GM21526 (cell line): Measurements from ENCODE around the gene SPINK4.
A peak's percentile ranks its signal among the peaks of the same experiment; 100 is the strongest.

Experiments
- ATAC-seq: cut with Tn5 transposase; IDR thresholded peaks from one replicate; pipeline ENCODE4 v1.9.1; 2021; ENCODE audit warnings: moderate library complexity; ENCODE audit not compliant: unreplicated experiment, low FRiP score

The SPINK4 gene, protein sequence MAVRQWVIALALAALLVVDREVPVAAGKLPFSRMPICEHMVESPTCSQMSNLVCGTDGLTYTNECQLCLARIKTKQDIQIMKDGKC

DNA sequence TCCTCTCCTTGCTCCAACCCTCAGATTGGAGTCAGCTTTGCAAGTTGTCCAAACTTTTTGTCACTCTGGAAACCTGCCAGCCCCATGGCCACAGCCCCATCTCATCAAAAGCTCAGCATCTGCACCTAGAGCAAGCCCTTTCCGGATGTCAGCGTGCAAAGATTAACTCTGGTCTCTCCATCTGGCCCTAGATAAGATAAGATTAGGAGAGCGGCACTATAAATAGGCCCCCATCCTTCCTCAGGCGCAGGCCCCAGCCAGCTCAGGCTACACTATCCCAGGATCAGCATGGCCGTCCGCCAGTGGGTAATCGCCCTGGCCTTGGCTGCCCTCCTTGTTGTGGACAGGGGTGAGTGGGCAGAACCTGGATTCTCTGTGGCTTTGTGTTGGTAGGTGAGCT is at the start of gene SPINK4:
Gene SPINK4, plus strand, starts transcription at position 247 of the 400 bp plus-strand sequence. Its CDS starts 42 bp downstream, at position 289.
- ATAC-seq = no peak

DNA sequence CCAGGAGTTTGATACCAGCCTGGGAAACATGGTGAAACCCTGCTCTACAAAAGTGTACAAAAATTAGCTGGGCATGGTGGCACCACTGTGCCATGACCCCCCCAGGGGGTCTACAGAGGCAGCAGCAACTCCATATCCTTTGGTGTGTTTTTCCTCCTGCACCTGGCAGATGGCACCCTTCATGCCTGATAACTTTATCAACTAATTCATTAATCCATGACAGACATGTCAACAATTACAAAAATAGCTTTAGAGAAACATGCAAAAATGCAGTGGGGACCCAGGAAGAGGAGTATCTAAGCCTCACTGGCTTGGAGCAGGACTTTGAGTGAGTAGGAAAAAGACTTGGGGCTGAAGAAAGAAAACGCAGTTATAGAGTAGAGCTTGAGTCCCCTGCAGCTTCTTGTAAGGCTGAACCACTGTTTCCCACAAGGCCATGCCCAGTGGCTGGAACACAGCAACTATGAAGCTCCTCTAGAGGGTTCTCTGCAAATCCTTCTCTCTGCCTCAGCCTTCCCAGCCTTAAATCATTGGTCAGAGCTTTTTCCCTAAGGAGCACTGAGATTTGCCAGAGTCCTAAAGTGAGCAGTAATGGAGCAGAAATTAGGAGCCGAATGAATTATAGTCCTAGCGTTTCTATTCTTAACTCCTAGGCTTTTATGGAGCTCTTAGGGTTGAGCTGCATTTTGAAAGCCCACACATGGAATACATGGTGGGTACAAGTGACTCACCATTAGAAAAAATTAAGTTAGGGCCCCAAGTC is 47.3 kb upstream of the SPINK4 start:
- ATAC-seq = no peak

DNA sequence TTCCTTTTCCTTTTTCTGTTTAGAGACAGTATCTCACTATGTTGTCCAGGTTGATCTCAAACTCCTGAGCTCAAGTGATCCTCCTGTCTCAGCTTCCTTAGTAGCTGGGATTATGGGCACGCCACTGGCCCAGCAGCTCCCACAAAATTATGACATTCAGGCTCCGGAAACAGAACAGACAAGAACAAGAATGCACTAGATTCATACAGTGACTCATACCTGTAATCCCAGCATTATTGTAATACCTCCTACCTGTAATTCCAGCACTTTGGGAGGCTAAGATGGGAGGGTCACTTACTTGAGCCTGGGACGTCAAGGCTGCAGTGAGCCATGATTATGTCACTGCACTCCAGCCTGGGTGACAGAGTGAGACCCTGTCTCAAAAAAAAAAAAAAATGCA is 46.1 kb upstream of the SPINK4 start:
- ATAC-seq = no peak

DNA sequence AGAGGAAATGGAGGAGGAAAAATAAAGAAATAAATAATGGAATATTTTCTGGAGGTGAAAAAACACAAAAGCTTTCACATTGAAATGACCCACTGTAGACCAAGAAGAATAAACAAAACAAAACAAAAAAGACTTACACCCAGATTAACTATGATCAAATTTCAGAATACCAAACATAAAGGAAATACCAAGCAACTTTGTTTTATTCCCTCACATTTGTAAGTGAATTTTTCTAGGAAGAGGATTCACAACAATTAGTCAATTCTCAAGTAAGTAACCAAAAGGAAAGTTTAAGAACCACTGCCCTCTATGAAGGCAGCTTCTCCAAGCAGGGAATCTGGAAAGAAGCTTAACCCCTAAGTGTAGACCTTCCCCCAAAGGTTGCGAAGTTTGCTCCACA is 43.2 kb upstream of the SPINK4 start:
- ATAC-seq = no peak

DNA sequence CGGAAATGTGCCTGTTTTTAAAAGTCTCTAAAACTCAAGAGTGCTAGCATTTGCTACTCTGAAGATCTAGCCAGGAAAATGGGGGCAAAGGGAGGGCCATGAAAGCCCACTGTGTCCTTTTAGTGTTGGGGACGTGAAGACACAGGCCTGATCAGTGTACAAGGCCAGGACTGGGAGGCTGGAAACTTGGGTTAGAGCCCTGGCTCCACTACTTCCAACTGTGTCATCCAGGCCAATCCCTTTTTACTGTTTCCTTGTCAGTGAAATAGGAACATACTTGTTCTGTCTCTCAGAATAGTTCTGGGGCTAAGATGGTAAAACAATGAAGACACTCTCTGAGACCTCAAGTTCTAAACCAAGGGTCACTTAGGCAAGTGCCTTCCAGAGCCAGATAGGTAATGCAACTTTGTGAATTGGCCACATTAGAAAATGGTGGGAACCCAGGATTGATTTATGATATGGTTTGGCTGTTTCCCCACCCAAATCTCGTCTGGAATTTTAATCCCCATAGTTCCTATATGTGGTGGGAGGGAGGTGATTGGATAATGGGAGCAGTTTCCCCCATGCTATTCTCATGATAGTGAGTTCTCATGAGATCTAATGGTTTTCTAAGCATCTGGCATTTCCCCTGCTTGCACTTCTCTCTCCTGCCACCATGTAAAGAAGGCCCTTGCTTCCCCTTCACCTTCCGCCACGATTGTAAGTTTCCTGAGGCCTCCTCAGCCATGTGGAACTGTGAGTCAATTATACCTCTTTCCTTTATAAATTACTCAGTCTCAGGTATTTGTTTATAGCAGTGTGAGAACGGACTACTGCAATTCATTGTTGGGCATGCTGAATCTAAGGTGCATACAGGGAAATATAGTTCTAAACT is 42.5 kb upstream of the SPINK4 start:
- ATAC-seq = no peak

DNA sequence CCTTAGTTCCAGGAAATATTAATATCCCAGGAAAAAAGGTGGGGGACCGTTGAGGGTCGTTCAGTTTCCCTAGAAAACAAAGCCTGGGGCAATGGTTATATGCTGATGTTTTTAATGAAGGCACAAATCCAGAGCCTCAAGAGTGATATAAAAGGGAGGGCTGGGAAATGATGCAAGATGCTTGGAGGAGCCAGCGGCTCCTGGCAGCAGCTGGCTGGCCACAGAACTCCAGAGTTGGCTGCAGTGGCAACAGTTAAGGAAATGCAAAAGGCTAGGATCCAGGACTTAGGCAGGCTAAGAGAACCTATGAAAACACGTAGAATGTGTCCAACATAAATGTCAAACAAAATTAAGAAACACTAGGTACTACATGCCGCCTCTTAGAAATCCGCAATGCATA is 41.8 kb upstream of the SPINK4 start:
- no peak for ATAC-seq

DNA sequence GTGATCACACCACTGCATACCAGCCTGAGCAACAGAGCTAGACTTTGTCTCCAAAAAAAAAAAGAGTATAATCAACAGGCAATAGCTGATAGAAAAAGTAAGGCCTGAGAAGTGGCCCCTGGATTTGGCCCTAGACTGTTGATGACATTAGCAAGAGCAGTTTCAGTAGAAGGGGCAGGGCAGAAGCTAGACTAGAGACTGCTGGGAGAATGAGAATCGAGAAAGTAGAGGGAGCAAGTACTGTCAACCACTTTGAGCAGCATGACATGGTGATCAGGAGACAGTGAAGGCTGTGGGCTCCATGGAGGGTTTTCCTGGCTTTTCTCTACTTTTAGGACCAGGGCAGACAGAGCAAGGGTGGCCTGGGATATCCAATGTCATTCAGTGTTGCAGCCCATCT is 37.9 kb upstream of the SPINK4 start:
- peak; percentile 65 for ATAC-seq

DNA sequence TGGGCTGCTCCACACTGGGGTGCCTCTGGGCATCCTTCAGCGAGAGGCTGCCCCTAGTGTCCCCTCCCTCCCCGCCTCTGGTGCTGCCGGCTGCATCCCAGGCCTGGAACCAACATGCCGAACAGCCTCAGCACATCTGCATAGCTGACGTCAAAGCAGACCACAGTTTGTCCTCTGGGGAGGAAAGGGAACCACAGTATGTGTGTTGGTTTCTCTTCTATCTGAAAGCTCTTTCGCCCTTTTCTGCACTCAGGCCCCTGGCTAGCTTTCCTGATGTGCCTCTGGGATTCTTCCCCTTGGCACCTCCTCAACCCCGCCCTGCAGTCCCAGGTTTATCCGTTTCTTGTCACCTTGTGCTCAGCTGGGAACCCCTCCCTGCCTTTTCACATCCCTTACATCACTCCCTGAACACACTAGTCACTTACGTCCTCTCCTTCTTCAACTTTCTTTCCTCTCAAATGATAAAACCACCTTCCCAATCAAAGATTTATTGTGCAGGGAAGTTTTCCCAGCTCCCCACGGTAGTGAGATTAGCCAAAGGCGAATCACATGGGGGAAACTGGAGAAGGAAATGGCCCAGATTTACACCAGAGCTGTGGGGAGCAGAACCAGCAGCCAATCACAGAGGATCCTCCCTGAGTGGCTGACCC is 37.3 kb upstream of the SPINK4 start:
- ATAC-seq = peak; percentile 97

DNA sequence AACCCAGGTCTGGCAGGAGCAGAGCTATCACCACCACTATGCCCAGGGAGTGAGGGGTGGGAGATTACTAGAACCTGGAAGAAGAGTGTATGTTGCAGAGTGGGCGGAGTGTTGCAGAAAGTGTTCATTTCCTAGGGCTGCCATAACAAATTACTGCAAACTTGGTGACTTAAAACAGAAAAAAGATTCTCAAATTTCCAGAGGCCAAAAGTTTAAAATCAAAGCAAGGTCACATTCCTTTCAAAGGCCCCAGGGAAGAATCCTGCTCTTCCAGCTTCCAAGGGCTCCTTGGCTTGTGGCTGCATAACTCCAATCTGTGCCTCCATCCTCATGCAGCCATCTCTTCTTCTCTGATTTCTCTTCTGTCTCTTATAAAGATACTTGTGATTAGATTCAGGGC is 30.6 kb upstream of the SPINK4 start:
- no peak for ATAC-seq

DNA sequence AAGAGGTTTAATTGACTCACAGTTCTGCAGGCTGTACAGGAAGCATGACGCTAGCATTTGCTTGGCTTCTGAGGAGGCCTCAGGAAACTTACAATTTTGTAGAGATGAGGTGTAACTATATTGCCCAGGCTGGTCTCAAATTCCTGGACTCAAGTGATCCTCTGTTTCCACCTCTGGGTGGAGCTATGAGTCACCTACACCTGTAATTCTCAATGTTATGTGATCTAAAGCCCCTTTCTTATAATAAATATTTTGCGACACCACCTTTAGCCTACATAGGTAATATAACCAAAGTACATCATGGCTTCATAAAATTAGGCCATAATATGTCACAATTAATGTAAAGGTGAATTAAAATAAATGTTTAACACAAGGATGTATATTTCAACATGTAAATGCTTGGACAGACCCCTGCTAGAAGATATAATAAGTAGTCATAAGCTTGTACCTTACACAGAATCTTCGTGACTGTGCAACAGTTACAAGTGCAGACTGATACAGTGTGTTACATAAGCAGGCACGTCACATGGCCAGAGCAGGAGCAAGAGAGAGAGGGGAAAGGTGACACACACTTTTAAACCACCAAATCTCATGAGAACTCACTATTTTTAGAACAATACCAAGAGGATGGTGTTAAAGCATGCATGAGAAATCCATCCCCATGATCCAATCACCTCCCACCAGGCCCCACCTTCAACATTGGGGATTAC is 29.8 kb upstream of the SPINK4 start:
- no peak for ATAC-seq

DNA sequence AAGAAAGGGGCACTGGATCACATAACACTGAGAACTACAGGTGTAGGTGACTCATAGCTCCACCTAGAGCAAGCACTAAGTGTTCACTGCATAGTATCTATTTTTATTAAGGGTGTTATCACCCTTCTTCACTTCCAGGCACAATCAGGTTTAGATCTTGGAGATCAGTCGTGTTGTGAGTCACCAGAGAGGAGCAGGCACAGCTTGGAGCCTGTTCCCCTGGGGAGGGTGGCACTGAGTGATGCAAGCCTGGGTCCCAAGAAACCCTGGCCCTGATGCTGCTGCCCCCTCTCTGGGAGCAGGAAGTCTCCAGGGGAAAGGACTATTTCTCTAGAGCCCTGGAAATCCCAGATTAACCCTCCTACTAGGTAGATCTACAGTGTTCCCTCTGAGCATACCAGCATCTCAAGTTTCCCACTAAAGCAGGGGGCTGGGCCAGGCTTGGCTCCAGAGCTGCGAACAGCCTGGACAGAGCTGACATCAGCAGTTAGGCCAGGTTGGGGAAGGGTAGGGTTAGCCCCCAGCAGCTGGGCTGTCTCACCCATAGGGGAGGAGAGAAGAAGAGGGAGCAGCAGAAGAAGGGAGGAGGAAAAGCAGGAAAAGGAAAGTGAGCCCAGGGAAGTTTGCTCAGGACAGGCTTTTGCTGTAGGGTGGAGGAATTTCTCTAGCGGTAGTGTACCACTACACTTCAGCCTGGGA is 28.1 kb upstream of the SPINK4 start:
- no peak for ATAC-seq

DNA sequence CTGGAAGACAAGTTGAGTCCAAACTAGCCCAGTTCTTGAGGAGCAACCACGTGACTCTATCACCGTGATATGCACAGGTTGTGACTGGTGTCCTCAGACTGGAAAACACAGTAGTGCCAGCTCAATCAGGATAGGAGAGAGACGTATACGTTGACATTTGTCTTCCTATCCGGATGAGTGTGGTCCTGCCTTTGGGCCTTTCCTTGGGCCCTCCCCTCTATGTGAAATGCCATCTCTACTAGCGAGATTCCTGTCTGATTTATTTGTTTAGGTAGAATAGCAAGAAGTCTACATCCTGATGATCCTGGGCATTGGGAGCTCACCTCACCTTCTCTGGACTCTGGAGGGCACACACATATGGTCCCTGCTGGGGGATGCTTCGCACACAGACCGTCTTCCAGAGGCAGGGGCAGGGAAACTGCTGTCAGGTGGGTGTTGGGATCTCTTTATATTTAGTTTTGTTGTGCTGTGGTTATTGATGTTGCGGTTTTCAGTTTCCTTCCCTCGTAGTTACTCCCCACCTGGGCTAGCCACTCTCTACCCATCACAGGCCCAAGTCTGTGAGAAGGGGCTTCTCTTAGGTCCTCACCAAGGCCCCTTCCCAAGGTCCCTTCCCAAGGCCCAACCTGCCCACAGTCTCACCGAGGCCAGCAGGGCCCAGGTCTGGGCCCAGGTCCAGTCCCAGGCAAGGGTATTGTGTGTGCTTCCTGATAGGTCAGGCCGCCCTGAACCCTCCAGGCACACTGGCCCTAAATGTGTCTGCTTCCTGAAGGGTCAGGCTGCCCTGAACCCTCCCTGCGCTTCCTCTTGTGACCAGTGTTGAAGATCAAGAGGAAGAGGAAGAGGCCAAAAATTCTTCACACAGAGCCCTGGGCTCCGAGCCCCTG is 19.0 kb upstream of the SPINK4 start:
- ATAC-seq = peak; percentile 47

DNA sequence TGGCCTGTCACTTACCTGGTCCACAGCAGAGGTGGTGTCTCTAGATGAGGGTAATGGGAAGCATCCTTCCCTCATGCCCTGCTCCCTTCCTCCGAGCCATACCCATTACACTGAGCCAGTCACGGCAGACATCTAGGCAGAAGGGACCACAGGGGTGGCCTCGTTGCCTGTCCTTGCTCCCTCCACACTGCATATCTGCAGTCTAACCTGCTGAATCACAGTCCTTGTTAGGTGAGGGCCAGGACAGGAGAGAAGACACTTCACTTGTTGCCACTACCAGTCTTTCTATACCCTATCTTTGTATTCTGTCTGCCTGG is 18.4 kb upstream of the SPINK4 start:
- no peak for ATAC-seq

DNA sequence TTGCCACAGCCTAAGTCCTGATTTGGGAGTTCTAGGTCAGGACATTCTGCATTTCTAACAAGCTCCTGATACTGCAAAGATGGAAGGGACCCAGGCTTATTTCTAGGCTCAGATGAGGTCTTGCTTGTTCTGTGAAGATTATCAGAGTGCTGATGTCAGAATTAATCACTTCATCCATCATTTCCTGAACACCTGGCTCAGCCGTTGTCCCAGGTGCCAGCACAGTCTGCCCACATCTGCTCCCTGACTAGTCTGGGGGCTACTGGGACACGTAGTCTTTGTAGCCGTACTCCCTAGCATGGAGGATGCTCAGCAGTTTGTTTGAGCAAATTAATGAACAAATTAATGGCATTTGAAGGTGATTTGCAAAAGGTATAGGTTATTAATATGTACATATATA is 17.9 kb upstream of the SPINK4 start:
- no peak for ATAC-seq

DNA sequence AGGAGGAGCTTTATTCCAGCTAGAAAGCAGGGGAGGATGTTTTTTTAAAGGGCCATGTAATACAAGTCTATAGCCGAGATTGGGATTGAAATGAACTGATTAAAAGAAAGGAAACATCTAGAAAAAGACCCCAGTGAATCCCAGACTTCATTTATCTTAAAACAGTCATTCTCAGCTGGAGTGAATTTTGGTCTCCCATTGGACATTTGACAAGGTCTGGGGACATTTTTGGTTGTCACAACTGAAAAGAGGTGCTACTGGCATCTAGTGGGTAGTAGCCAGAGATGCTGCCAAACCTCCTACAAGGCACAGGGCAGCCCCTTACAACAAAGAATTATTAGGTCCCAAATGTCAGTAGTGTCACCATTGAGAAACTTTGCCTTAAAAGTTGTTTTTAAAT is 16.3 kb upstream of the SPINK4 start:
- no peak for ATAC-seq

DNA sequence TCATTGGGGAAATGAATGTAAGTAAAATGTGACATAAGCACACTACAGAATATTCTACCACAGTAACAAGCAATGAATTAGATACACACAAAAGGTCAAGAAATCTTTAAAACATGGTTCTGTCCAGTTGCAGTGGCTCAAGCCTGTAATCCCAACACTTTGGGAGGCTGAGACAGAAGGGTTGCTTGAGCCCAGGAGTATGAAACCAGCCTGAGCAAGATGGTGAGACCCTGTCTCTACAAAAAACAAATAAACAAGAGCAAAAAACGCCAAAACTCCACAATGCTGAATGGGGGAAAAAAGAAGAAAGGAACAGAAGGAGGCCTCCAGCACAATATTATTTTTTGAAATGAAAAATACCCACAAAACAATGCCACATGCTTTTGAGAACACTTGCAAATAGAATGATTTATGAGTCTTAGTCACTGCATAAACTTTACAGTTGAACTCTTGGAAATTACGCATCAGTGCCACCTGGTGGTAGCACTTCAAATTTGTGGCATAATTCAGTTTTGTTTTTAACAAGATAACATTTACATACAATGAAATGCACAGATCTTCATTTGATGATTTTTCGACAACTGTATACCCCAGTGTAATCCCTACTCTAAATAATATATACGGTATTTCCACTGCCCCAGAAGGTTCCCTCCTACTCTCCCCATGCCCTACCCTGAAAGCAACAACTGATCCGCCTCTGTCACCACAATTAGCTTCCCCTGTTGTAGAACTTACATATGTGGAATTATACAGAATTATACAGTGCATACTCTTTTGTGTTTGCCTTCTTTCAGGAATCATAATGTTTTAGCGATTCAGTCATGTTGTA is 14.4 kb upstream of the SPINK4 start:
- no peak for ATAC-seq

DNA sequence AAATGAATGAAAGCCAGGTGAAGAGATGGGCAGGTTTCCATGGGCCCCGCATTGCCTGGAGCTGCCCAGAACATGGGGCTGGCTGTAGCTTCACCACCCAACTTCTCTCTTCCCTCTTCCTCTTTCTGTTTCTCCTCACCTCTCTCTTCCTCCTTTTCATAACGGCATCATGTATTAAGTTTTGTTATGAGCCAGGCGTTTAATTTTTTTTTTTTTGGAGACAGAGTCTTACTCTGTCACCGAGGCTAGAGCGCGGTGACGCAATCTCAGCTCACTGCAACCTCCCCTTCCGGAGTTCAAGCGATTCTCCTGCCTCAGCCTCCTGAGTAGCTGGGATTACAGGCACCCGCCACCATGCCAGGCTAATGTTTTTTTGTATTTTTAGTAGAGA is 13.0 kb upstream of the SPINK4 start:
- peak; percentile 71 for ATAC-seq

DNA sequence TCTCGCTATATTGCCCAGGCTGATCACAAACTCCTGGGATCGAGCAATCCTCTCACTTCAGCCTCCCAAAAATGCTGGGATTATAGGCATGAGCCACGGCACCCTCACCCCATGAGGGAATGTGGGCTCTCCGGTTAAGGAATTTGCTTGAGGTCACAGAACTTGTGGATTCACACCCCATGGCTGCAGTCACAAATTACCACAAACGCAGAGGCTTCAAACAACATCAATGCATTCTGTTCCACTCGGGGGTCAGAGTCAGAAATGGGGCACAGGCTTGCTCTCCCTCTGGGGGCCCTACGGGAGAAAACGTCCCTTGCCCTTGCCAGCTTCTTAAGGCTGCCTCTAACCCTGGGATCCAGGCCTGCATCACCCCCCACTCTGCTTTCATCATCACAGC is 12.2 kb upstream of the SPINK4 start:
- no peak for ATAC-seq
